ENCODE data around the gene ZDHHC1.

Gene ZDHHC1, protein sequence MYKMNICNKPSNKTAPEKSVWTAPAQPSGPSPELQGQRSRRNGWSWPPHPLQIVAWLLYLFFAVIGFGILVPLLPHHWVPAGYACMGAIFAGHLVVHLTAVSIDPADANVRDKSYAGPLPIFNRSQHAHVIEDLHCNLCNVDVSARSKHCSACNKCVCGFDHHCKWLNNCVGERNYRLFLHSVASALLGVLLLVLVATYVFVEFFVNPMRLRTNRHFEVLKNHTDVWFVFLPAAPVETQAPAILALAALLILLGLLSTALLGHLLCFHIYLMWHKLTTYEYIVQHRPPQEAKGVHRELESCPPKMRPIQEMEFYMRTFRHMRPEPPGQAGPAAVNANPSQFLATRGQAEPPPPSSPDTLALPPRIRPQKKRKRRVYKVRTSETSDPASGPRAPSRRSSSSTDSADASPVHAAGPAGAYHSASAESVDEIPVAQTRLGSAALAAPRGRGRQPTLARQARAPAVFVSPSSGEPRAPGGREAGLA

DNA sequence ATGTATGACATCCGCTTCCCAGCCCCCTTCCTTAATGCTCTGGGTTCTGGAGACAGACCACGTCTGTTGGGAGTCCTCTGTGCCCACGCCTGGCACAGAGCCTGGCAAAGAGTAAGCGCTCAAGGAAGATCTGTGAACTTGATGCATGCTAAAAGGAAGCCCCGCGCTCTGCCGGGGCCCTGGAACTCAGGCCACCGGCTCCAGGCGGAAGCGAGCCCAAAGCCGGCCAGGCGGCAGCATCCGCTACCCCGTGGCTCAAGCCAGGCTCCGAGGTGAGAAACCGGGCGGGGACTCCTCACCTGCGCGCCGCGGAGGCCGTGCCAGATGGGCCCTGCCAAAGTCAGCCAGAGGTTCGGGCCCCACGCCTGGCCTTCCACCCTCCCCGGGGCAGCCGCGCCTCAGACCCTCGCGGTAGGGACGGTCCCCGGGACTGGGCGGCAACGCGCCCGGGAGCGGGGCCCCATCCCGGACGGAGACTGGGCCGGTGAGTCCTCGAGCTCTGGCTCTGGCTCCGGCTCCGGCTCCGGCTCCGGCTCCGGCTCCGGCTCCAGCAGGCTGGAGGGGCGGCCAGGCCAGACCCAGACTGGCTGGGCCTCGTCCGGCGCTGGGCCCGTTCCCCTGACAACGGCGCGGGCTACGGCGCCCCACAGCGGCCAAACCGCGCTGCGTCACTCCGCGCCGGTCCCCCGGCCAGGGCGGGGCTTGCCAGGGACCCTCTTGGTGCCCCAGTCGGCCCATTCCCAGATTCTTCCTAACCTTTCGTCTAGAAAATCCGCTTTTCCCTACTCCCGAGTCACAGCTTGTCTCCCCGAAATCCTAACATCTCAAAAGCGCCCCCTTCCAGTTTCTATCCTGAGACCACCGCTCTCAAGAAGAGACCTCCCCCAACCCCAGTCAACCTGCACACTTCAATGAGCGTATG, at the start of gene ZDHHC1:
ZDHHC1 (minus strand) TSS at position 606 of the 922 bp plus-strand sequence. CDS start 8,702 bp downstream, outside the sequence.
- DNase-seq: peak; percentile 58

DNA sequence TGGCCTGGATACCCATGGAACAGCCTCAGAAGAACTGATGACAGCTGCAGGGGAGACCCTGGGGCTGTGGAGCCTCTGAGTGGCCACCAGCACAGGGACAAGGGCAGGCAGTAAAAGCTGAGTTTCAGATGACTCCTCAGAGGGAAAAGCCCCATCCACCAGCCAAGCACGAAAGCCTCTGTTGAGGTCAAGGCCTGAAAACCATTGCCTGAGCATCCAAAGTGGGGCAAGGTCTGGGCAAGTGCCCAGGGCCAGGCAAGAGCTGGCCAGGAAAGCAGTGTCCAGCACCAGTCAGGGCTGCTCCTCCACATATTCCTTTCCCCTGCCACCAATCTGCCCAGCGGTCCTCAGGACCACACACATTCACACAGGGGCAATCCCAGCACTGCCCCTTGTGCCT, 48.3 kb upstream of the ZDHHC1 start:
- DNase-seq: no peak

DNA sequence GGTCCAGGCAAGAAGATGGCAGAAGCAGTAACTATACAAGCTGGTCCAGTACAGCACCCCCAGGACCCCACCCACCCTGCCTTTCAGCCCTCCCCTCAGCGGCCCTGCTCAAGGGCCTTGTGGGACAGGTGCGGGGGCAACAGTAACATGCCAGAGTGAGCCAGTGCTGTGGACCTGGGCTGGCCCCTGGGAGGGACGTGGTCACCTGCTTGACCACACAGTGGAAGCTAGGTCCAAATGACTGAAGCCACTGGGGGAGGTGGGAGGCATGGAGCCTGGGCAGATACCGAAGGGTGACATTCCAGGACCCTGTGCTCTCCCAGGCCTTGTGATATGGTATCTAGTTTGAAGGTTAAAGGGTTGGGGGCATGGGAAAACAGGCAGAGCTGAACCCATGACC, 47.4 kb upstream of the ZDHHC1 start:
- DNase-seq: no peak

DNA sequence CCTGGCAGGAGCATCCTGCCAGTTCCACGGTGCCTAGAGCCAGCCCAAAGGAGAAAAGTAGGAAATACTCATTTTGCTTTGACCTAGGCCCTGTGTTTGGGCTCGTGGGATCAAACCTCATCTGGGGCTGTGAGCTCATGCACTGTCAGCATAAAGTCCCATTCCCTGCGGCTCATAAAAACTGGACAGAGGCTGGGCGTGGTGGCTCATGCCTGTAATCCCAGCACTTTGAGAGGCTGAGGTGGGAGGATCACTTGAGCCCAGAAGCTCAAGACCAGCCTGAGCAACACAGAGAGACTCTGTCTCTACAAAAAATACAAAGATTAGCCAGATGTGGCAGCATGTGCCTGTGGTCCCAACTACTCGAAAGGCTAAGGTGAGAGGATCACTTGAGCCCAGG, 46.8 kb upstream of the ZDHHC1 start:
- no peak for DNase-seq

DNA sequence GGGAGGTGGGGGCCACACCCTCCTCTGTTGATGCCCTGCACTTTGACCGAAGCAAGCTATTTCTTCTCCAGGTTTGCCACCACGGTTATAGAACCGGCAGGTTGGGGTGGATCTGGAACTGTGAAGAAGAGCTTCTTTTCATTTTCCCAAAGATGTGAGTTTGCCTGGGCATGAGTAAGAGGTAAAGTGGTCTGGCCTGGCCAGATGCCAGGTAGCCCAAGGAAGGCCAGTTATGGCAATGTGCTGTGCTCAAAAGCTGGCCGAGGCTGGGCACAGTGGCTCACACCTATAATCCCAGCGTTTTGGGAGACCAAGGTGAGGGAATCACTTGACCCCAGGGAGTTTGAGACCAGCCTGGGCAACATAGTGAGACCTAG, 46.0 kb upstream of the ZDHHC1 start:
- no peak for DNase-seq

DNA sequence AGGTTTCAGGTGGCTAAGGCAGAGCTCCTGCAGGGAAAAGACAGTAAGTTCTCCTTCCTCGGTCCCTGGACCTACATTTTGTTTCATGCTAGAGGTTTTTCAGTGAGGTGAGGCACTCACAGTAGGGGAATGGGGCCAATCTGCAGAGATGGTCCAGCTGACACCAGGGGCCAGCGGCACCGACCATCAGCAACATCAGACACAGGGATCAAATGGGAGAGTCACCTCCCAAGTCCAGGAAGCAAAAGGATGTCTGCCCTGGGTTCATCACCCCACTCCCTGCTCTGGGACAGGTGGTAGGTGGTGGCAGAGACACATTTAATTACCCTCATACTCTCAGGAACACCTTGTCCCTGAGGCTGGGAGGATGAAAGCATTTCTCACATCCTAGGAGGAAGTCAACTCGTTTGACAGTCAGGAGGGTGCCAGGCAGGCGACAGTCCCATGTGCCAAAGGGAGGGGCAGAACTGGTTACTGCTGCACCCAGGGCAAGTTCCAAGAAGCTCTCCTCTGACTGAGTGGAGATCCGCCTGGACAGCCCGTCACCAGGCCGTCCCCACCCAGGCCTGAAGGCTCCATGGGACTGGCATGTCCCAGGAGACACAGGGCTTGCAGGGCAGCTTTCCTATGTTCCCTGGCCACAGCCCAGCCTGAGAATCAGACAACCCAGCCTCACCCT, 45.5 kb upstream of the ZDHHC1 start:
- no peak for DNase-seq

DNA sequence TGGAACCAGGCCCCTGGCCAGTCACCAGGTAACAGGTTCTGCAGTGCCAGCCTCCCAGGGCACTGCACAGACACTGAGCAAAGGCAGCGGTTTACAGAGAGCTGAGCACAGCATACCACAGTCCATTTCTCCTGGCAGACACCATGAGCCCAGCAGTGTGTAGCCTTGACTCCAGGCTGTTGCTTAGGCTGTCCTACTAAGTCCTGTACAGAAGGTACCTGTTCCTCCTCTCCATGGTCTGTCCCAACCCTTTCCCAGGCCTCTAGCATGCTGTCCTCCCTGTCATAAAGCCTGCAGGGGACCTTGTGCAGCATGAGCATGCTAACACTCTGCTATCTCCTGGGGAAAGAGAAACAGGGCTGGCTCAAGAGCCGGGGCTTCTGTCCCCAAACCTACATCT, 44.7 kb upstream of the ZDHHC1 start:
- DNase-seq: no peak

DNA sequence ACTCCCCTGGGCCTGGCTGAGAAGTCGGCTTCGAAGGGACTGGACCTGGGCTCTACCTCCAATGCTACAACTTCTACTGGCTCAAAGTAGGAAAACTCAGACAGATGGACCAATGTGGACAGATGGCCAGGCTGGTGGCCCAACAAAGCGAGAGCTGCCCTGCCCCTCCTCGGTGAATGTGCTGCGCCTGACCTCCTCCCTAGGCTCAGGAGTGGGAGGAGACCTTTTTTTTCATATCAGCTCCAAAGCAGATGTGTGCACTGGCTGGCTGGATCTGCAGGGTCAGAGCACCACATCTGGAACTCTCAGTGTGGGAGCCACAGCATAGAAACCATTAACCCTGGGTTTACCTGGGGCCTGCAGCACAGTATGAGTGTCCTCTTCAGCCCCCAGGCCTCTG, 43.9 kb upstream of the ZDHHC1 start:
- no peak for DNase-seq

DNA sequence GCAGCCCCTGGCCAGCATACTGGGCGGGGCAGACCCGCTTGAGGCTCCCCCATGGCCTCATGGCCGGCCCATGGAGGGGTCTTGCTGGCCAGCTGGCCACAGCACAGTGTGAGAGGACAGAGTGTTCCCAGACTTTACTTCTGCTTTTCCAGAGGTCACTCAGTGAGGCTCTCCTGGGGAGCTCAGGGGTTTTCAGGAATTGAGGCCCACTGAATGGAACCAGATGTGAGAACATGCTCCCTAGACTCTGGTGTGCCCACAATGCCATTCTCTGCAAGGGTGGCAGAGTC, 43.5 kb upstream of the ZDHHC1 start:
- DNase-seq: no peak

DNA sequence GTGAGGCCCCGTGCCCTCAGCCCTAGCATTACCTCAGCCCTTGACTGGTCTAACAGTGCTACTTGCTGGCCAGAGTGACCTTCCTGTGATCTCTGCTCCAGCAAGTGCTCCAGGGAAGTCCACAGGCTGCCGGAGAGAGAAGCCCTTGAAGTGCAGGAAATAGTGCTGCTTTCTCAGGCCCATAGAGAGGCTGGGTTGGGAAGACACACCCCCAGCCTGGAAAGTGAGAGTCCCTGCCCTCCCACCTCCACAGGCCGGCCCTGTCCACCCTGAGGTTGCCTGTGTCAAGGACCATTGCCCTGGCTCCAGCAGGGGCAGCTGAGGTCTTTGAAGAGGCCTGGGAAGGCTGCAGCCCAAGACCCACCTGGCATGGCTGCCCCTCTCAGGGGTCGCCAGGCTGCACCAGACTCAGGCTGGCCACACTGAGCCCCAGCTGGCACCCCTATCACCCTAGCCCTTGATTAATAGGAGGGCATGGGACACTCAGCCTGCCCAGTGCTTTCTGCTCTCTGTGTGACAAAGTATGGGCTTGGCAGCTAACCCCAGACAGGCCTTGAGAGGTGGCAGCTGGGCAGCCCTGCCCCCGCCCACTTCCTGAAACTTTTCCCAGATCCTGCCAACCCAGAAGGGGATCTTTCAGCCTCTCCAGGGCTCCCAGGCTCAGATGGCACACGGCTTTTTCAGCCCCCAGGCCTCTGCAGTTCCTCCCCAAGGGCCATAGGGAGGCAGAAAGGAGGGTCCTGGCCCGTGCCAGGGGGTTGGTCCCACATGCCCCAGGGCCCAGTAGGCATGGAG, 43.0 kb upstream of the ZDHHC1 start:
- DNase-seq: no peak

DNA sequence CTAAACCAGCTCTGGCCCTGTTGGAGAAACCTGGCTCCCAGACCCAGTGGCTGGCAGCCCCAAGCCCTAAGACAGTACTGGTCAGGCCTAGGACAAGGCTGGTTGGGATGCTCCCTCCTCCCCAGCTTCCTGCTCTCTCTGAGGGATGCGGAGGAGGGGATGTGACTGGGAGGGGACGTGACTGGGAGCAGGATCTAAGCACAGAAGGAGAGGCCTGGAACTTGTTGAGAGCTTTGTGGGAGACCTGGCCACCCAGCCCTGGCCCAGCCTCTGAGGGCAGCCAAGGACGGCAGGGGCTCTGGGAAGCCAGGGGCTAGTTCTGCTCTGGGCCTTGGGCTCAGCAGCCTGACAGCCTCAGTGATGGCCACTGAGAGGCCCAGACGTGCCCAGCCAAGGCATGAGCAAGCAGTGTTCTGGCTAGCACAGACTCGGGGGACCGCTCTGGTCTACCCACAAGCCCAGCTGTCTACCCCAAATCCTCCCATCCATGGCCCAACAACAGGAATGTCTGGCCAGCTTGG, 41.9 kb upstream of the ZDHHC1 start:
- no peak for DNase-seq

DNA sequence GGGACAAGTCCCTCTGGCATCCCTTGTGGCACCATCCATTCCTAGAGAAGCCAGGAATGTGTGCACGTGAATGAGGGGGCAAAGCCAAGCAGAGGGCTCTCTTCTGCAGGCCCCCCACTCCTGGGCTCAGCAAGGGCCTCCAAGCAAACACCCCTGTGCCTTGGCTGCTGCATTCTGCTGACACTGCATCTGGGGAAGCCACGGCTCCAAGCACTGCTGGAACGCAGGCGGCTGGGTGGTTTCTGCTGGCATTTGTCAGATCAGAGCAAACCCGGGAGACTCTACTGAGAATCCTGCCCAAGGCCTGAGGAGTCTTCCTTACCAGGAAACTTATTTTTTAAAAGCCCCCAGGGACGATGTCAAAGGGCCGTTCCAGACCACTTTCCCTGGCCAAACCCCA, 41.3 kb upstream of the ZDHHC1 start:
- no peak for DNase-seq

DNA sequence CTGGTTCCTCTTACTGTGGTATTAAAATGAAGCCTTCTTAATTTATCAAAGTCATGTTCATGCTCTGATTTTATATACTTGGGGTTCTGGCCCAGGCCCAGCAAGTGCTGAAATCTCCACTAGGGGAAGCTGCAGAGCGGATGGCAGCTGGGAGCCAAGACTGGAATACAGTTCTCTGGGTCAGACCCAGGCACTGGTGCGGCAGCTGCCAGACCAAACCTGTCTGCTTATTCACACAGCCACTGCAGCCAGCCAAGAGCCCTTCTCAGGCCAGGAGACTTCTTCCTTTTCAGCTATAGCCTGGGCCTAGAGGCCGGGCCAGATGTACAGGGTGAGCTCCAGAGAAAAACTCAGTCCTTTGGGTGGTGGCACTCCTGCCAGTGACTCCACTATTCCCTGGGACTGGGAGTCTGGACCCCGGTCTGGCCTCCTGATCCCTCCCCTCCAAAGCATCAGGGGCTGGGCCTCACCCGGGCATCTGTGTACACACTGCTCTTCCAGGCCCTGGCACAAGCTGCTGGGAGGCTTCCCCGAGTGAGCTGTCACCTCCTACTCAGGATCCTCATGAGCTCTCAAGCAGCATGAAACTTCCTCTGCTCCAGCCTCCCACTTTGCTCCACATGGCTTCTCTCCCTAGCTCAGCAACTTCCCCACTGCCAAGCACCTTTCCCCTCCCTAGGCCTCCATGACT, 40.3 kb upstream of the ZDHHC1 start:
- DNase-seq: no peak

DNA sequence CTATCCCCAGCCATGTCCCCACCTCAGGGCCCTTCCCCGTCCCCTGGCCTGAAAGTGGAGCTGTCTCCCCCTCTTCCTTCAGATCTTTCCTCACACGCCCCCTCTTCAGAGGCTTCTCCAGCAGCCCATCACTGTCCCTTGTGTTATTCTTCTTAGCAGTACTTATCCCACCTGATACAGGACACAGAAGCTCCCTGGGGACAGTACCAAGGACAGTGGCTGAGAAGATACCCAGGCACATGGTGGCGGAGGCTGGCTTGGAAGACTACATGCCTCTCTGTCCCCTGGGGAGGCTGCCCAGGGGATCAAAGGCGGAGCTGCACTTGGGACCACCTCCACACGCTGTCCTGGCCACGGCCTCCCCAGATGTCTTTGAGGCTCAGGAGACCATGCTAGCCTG, 38.6 kb upstream of the ZDHHC1 start:
- DNase-seq: no peak

DNA sequence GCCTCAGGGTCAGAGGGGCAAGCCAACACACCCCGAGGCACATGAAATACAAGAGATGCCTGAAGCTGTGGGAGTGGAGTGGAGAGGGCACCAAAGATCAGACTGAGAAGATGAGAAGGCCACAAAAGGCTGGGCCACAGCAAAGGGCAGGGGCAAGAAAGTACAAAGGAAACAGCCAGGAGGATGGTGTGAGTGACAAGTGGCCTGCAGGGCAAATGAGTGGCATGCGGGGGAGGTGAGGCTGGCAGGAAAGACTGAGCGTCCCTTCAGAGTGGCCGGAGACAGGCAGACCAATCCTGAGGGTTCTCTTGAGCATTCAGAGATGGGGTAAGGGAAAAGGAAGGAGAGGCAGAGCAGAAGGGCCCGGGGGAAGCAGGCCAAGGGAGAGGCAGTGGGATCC, 37.8 kb upstream of the ZDHHC1 start:
- DNase-seq: no peak

DNA sequence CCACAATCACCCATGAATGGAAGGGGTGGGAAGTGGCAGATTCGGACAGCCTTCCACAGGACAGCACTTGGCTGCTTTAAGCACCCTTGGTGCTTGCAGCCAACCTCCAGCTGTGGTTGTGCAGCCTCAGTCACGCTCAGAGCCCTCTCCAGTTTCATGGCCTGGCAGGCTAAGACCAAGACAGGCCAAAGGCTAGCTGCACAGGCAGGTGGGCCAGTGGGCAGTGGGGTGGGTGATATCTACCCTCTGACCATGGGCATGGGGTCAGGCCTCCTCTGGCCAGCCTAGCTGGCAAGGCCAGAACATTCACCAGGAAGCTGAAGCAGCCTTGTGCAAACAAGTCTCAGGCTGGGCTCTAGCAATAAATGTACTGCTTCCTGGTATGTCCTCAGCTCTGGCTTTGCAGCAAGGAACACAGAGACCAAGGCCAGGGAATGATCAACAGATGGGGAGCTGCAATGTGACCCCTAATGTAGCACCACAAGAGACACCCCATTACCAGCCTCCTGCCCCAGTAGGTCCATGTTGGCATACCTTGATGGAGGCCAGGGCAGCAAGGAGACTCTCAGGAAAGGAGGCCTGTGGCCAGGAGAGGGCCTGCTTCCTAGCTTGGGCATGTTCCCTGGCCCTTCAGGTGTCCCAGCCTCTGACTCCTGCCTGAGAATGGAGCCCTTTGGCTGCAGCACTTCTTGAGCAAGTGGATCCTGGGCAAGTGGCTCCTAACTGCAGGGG, 35.6 kb upstream of the ZDHHC1 start:
- DNase-seq: no peak

DNA sequence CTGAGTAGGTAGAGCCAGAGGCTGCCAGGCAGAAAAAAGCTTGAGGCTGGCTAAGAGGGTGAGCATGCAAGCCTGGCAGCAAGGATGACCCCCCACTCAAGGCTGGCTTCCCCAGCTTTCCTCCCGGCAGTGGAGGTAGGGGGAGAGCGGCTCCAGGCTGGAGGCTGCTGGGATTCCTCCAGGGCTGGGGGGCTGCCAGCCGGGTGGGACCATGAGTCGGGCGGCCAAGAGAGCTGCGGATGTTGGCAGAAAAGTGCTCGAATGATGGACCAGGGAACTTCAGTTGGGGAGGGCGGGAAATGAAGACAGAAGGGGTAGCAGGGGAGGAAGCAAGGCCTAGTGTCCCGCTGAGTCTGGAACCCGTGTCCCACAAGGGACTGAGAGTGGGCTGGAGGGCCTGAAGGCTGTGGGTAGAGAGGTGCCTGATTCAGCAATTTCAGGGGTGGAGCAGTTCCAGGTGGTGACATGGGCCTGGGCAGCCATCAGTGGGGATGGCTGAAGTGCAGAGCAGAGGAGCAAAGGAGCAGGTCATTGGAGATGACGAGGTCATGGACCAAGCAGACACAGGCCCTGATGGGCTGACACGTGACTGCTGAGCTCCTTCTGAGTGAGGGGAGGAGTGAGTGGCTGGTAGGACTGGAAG, 34.9 kb upstream of the ZDHHC1 start:
- no peak for DNase-seq

DNA sequence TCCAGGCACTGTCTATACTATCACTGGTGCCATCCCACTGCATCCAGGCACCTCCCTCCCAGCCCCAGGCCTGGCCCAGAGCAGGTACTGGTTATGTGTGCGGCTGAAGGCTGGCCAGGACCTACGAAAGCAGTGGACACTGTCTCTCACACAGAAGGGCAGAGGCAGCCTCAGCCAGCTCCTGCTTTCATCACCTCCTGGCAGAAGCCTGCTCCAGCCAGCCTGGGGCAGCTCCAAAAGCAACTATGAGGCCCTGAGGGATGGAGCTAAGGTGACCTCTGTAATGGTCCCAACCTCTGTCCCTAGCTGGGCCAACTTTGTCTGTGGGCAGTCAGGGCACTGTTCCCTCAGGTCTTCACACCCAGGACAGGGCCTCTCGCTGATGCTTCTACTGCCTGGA, 33.5 kb upstream of the ZDHHC1 start:
- DNase-seq: no peak

DNA sequence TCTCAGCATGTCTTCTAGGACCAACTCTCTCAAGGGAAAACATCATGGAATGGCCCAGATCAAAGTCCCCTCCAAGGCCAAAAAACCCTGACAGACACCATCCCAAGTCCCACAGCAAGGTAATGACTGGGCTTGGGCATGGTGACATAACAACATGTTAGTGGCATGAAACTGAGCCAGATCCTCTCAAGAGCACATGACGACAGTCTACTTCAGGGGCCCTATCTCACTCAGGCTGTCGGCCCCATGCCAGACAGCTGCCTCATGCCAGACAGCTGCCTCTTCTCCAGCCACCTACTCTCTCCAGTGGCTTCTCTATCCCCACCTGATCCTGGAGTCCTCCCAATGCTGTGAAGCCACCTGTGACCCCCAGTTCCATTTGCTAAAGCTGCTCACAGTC, 33.1 kb upstream of the ZDHHC1 start:
- DNase-seq: no peak

DNA sequence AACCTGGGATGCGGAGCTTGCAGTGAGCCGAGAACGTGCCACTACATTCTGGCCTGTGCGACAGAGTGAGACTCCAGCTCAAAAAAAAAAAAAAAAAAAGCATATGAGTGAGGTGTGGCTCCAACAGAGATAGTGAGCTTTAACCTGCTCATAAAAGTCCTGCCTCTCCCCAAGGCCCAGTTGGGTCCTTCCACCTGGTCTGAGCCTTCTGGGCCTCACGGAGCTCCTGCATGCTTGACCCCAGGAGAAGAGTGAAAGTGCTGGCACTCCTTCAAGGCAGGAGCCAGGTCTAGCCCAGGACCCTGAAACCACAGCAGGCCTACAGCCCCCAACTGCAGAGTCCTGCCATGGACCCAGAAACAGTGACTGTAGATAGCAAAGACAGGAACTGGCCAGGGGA, 32.3 kb upstream of the ZDHHC1 start:
- no peak for DNase-seq

All from activated naive CD4-positive, alpha-beta T cell treated with anti-CD3 and anti-CD28 coated beads, Interleukin-2, amount 50 U/mL, for 16 hours (primary cell).